ENCODE data around the gene OSER1.
"Not testable (repeated sequence)": the region's sequence is repeated elsewhere in the genome, so short reads cannot be mapped to it uniquely, and the experiment has no call there.

OSER1 gene

DNA sequence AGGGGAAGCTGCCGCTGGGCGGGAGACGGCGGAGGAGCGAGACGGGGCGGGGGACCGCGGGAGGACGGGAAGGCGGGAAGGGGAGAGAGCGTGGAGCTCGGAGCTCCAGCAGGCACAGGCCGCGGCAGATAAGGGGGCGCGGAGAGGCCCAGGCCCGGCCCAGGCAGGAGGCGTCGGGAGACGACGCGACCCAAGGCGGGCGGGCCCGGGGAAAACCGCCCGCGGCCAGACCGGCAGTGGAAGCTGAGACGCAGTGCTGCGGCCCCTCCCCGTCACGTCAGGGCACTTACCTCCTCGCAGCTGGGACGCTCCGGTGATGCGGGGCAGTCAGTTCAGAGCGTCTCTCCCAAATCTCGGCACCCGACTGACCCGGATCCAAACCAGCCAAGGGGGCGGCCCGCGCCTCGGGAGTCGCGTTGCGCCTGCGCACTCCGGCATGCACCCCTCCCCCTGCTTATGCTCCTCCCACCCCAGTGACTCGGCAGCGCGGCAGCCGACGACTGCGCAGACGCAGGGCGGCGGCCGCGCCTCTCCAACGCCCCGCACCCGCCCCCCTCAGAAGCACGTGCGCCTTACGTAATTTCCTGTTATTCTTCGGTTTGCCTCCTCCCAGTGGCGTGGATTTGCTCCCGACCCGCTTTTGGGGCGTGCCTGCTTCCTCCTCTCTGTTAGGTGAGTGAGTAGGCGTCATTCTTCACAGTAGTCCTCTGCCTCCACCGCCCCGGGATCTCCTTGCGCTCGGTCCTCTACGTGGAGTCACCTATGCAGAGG is at the start of gene OSER1:
OSER1 (minus strand) TSS at position 366 of the 771 bp plus-strand sequence. CDS start 3,814 bp downstream, outside the sequence.
- DNase-seq (ENCODE audit: low read depth in 2 of 2) = peak; percentile 93 to 95

DNA sequence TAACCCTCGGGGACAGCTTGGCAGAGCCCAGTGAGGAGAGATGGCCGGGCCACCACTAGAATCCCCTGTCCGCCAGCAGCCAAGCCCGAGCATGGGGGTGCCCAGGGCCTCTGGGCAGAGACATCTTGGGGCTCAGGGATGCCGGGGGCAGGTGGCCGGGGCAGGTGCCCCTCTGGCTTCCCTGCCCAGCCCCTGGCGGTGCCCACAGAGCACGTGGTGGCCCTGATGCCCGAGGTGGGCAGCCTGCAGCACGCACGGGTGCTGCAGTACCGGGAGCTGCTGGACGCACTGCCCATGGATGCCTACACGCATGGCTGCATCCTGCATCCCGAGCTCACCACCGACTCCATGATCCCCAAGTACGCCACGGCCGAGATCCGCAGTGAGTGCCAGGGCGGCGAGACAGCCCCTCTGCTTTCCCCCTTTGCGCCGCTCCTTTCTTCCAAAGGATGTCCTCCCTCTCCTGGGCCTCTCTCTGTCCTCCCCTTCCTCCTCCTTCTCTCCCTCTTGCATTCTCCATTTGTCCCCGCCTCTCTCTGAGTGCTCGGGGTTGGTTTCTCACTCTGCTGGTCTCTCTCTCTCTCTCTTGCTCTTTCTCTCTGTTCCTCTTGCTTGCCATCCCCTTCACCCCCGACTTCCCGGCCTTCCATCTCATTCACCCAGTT is 47.8 kb upstream of the OSER1 start:
- no peak for DNase-seq (ENCODE audit: low read depth in 2 of 2)

DNA sequence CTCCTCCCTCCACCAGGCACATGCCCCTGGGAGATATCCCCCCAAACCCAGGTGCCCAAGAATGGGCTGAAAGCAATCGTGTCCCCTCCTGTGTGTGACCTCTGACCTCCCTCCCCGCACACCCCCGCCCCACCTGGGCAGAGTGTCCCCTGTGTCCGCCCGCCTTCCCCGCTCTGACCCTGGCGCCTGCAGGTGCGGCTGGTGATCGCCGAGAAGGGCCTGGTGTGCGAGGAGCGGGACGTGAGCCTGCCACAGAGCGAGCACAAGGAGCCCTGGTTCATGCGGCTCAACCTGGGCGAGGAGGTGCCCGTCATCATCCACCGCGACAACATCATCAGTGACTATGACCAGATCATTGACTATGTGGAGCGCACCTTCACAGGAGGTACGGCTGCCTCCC is 46.4 kb upstream of the OSER1 start:
- no peak for DNase-seq (ENCODE audit: low read depth in 2 of 2)

DNA sequence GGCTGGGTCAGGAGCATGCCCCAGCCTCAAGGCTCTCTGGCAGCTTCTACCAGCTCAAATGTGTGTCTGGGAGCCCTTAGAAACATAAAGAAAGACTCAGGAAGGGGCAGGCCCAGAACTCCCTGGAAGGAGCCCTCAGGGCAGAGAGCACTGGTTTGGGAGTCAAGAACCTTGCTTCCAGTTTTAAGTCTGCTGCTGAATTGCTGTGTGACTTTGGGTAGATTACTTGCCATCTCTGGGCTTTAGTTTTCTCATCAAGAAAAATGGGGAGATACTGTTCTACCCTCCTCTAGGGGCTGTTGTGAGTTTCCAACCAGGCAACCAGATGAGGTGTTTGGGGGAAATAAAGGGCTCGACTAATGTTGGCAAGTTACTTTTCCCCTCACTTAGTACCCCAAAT is 45.4 kb upstream of the OSER1 start:
- DNase-seq (ENCODE audit: low read depth in 2 of 2) = no peak

DNA sequence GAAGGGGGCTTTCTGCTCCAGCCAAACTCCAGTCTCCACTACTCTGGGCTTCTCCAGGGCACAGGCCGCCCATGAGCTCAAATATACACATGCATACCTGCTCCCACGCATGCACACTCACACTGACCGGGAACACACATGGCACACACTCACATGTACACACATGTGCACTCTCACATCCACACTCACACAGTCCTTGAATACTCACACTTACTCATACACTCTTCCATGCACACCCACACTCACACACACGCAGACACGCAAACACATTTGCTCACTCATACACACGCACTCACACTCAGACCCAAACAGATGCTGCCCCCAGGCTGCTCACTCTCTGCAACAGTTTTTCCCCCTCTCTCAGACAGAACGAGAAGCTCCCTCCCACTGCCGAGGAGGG is 43.5 kb upstream of the OSER1 start:
- no peak for DNase-seq (ENCODE audit: low read depth in 2 of 2)

DNA sequence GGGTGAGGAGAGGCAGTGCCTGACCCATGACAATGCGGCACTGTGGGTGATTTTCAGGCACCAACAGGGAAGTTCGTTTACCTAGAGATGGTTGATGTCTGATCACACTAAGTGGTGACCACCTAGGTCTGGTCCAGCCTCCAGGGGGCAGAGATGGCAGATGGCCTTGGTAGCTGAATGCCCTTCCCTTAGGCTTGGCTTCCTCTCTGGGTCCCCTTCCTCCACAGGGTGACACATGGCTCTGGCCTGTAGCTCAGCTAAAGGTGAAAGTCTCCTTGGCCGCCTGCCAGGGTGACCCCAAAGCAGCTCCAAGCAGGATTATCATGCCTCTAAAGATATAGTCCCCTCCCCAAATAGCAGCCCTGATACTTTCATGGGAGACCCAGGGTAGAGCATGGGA is 43.0 kb upstream of the OSER1 start:
- DNase-seq (ENCODE audit: low read depth in 2 of 2) = no peak

DNA sequence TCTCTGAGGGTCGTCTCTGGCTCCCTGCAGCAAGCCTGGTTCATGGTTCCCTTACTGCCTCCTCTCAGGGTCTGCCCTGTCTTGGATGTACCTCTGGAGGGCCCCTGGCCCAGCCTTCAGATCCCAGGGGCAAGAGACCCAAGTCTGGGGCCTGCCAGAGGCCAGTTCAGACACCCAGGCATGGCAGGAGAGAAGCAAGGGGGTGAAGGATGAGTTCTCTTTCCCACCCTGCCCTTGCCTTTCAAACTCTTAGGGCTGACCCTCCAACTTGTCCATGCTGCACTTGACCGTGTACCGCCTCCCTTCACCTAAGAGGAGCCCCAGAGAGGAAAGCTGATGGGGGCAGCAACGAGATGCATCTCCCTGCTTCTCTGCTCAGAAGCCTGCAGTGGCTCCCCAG is 40.7 kb upstream of the OSER1 start:
- no peak for DNase-seq (ENCODE audit: low read depth in 2 of 2)

DNA sequence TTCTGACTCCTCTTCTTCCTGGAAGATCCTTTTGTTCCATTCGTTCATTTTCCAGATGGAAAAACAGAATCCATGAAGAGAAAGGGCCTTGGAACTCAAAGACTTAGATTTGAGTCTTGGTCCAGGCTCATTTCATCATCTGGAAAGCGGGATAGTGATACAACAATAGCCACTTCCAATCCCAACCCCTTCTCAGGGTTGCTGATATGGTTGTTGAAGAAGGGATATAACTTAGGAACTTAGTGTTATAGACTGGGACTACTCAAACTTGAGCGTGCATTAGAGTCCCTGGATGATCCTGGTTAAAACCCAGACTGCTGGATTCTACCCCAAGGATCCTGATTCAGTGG is 37.8 kb upstream of the OSER1 start:
- DNase-seq (ENCODE audit: low read depth in 2 of 2) = no peak

DNA sequence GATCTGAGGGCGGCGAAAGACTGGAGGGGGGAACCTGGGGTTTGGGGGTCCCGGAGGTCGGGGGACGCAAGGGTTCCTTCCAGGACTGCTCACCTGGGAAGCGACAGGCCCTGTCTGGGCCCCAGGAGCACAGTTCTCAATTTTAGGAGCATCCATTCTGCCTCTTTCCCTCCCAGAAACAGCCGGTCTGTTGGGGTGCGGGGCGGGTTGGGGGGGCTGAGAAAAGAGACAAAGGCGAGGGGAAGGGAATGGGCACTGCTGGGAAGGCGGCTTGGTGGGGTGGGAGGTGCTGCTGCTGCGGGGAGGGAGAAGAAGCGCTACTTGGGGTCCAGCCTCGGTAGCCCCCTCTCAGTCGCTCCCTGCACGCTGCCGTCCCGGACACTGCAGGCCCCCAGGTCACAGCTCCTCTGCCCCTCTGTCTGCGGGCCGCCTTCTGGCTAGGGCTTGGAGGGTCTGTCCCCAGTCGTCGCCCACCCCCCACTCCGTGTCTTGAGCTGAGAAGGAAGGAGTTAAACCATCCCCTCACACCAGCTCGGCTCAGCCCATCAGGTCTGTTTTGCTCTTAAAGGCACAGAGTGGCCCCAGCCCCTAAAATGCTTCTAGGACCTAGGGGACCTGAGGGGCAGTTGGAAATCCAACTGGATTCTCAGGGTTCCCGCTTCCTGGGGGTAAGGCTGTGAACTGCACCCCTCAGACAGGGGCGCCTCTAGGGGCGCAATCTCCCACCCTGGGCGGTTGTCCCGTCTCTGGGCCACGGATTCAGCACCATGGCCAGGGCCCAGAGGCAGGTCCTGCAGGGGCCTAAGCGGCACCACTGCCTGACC is 37.2 kb upstream of the OSER1 start:
- peak in 1 of 2 donors; percentile 13 for DNase-seq (ENCODE audit: low read depth in 2 of 2)

DNA sequence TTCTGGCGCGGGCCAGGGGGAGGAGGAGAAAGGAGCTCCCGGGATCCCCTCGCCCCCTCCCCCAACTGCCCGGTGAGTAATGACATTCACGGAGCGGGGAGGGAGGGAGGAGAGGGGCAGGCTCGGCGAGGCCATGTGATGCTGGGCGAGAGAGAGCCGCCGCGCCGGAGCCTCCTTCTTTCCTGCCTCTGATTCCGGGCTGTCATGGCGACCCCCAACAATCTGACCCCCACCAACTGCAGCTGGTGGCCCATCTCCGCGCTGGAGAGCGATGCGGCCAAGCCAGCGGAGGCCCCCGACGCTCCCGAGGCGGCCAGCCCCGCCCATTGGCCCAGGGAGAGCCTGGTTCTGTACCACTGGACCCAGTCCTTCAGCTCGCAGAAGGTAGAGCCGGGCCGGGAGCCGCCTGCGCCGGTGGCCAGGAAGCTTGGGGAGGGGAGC is 36.6 kb upstream of the OSER1 start, which contains the start of gene GDAP1L1:
GDAP1L1 (plus strand) TSS at position 178 of the 441 bp plus-strand sequence; CDS start at position 205, 27 bp downstream.
- DNase-seq (ENCODE audit: low read depth in 2 of 2) = no peak

DNA sequence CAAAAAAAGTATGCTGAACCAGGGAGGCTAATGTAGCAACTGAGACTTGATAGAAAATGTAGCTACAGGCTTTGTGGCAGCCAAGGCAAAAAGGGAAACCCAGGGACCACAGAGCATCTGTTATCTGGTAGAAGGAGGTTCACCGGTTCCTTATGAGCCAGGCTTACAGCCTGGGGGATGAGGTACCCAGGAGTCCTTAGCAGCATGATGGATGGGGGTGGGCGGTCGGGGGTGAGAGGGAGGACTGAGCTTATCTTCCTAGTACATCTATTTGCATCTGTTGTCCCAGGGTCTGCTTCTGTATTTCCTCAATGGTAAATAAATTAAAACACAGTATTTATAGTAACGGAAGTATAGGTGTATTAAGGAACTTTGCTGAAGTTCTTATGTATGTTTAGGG is 35.4 kb upstream of the OSER1 start:
- DNase-seq (ENCODE audit: low read depth in 2 of 2) = no peak

DNA sequence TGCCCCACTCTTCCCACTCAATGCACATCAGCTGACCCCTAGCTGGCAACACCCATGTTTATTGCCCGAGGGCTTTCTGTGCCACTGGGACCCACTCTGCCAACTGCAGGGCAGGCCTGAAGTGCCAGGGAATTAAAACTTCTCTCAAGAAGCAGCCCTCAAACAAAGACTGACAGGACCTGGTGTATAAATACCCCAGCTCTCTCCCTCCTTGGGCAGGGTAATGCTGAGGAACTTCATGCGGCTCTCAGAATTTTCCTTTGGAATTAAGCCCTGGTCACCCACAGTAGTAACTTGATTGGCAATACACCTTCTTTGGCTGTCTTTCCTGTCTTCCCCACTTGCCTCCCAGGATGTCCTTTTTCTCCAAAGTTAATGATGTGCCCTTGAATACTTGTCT is 31.2 kb upstream of the OSER1 start:
- no peak for DNase-seq (ENCODE audit: low read depth in 2 of 2)

DNA sequence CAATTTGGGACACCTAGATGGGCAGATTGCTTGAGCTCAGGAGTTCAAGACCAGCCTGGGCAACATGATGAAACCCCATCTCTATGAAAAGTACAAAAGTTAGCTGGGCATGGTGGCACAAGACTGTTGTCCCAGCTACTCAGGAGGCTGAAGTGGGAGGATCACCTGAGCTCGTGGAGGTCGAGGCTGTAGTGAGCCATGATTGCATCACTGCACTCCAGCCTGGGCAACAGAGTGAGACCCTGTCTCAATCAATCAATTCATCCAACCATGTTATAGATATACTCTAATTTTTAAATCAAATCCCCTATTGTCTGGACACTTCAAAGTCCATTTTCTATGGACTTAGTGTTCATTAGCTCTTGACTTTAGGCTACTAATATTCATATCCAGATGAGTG is 26.3 kb upstream of the OSER1 start:
- DNase-seq (ENCODE audit: low read depth in 2 of 2) = not testable (repeated sequence)

DNA sequence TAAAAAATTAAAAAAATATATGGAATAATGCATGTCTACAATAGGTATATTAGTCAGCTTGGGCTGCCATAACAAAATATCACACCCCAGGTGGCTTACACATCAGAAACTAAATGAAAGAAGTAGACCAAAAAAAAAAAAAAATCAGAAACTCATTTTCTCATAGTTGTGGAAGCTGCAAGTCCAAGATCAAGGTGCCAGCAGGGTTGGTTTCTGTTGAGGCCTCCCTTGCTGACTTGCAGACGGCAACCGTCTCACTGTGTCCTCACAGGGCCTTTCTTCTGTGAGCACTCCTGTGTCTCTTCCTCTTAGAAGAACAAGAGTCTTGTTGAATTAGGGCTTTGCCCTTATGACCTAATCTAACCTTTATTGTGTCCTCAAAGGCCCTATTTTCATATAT is 25.1 kb upstream of the OSER1 start:
- no peak for DNase-seq (ENCODE audit: low read depth in 2 of 2)

DNA sequence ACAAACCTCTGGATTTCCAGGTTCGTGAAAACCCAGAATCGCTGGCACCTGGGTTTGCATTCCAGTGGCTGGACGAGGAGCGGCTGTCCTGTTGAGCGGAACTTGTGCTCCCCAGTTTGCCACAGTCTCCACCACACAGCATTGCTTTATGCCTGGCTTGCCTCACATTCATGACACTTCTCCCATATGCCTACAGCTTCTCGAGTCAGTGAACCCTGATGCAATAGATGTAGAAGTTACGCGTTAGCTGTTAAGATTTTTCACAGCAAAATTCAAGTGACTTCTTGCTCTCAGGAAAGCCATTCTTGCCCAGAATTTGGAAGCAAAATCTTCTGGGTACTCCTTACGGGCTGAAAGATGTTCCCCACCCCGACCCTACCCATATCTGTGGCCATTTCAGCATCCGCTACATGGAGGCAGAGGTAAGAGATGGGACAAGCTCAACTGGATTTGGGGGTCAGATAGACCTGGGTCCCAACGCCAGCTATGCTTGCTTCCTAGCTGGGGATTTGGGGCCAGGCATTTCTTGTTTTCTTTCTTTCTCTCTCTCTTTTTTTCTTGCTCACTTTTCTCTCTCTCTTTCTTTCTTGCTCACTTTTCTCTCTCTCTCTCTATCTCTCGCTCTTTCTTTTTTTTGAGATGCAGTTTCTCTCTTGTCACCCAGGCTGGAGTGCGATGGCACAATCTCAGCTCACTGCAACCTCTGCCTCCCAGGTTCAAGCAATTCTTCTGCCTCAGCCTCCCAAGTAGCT is 24.2 kb upstream of the OSER1 start:
- DNase-seq (ENCODE audit: low read depth in 2 of 2) = no peak

DNA sequence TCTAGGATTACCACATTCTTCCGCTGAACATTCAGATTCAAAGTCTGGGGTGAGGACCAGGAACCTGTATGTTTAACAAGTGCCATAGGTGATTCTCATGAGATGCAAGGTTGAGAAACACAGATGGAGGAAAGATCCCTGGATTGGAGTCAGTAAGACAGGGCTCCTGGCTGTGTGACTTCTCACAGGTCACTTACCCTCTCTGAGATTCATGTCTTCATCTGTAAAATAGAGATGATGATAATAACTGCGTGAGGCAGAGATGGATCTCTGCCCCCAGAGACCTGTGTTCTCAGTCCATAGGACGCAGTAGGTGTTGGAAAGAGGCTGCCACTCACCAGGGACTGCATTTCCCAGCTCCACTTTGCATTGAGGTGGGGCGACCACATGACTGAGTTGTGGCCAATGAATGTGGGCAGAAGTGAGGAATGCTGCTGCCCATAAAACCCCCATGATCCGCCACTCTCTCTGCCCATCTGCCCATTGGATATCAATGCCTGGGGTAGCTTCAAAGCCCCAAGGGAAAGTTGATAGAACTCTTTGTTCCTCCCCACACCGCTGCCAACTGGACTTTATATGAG is 23.0 kb upstream of the OSER1 start:
- no peak for DNase-seq (ENCODE audit: low read depth in 2 of 2)

DNA sequence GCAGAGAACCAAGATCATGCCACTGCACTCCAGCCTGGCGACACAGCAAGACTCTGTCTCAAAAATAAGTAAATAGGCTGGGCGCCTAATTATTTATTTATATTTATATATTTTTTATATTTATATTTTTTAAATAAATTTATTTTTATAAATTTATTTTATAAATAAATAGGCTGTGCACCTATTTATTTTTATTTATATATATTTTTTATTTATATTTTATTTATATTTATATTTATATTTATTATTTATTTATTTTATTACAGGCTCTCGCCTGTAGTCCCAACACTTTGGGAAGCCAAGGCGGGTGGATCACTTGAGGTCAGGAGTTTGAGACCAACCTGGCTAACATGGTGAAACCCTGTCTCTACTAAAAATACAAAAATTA is 21.9 kb upstream of the OSER1 start:
- not testable (repeated sequence) for DNase-seq (ENCODE audit: low read depth in 2 of 2)

DNA sequence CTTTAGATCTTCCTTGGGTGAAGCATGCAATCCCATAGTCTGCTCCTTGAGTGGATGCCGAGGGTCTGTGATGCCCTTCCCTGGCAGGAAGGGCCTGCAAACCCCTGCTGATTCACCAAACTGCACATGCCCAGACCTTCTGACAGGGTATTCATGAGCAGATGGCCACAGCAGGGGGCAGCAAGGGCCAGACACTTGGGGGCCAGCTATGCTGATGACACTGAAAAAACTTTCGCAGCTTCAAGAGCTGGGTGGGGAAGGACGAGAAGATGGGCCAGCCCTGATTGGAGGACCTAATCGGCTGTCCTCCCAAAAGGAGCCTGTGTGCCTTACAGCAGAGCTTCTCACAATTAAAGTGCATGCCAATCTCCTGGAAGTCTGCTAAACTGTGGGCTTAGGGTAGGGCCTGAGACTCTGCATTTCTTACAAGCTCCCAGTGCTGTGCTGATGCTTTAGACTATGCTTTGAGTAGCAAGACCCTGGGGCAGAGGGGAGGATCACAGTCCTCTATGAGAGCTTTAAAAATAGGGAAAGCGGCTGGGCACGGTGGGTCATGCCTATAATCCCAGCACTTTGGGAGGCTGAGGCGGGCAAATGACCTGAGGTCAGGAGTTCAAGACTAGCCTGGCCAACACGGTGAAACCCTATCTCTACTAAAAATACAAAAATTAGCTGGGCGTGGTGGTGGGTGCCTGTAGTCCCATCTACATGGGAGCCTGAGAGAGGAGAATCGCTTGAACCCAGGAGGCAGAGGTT is 21.3 kb upstream of the OSER1 start:
- no peak for DNase-seq (ENCODE audit: low read depth in 2 of 2)

DNA sequence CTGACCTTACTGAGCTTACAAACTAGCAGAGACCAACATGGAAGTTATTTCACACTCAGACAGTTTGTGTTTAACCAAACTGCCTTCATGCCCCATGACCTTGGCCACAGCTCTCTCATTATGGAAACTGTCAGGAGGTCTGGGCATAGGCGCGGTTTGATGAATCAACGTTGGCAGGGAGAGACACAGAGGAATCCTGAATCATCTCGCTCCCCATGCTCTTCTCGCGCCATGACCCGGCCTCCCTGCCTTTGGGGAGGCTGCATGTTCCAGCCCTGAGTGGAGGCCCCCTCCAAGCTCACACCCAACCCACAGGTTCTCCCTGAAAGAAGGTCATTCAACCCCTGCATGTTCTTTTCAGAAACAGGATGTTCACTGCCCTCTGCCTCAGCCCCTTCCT is 20.6 kb upstream of the OSER1 start:
- no peak for DNase-seq (ENCODE audit: low read depth in 2 of 2)

DNA sequence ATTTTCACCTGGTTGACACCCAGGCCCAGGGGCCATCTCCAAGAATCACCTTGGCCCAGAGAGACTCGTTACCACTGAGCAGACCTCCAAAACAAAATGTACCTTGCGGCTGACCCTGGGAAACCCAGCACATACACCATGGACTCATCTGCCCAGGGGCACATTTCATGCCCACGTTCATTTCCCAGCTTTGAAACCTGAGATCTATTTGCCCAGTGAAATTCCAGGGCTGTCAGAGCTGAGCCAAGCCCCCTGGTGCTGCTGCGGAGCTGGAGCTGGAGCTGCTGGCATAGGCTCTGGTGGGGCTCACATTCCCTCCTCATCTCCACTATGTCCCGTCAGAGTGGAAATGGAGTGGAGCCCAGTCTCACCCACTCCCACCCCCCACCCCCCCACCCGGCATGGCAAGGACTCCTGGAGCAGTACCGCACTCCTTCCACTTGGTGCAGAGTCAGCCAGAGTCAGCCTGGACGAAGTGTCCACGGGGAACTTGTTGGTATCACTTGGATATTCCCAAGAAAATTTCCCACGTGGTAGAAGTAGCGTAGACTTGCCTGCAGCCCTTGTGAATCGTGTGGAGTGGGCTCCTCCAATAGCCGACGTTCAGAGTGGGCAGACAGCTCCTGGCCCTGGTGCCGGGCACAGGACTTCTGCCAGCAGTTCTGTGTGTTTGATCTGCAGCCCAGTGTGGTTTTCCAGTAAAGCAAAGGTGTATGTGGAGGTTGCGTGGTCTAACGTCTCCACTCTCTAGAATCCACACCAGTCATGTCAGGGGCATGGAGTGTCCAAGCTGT is 18.1 kb upstream of the OSER1 start:
- DNase-seq (ENCODE audit: low read depth in 2 of 2) = no peak
